HCT116 (cell line): ENCODE measurements around the gene SCAF8. TPM values are rescaled to one million over a fixed set of nuclear protein-coding genes. Genes with fewer than 3 reads are reported as not detected.

Source experiments
- ATAC-seq: fragments of 200-7000 bp; cut with Tn5 transposase; 2 replicates; pipeline ENCODE4 v1.9.1; 2020; ENCODE audit warnings: mild to moderate bottlenecking, moderate library complexity
- BruUV-seq: library from RNA; stranded (reverse); fragments of 400-500 nt; replicated peaks from 2 replicates; lab custom pipeline; 2021; lab: Mats Ljungman, UMichigan
- CTCF ChIA-PET: fragments of 300-600 bp; sonication (Branson Sonifier 250); formaldehyde crosslinking; loops from one replicate; lab custom pipeline; 2021; ENCODE audit warnings: antibody characterized with exemption; lab: Charles Lee
- POLR2A ChIA-PET: fragments of 300-600, 350-600 bp; sonication (Branson Sonifier 250); formaldehyde crosslinking; loops from one replicate; lab custom pipeline; 2021; ENCODE audit warnings: antibody characterized with exemption; lab: Charles Lee
- RAD21 ChIA-PET, 2 experiments: fragments of 300-600 bp; sonication (Branson Sonifier 250); formaldehyde crosslinking; loops; one replicate each; lab custom pipeline; 2023; ENCODE audit warnings: low total read pairs in 2 of 2; ENCODE audit not compliant: uncharacterized antibody in 2 of 2, unreplicated experiment in 2 of 2, low non-redundant PET in 1 of 2; lab: Charles Lee
- DNase-seq: peaks from one replicate; pipeline ENCODE4 v3.0.0-alpha.2; 2010; ENCODE audit warnings: low read depth, low spot score
- H2AFZ ChIP-seq: fragments of 200-600 bp; shearing (Covaris generic), sonication (generic); 2 replicates; pipeline ENCODE4 v1.6.1; 2017; ENCODE audit warnings: low read depth, mixed run types, mixed read lengths, antibody characterized with exemption, low read length; ENCODE audit not compliant: poor library complexity, severe bottlenecking
- H3K27ac ChIP-seq: 2 replicates; pipeline ENCODE4 v1.5.1; 2012; ENCODE audit warnings: low read depth, low read length
- H3K27me3 ChIP-seq: fragments of 200-600 bp; sonication (generic); 2 replicates; pipeline ENCODE4 v1.6.1; 2016; ENCODE audit warnings: mixed run types, low read length, mixed read lengths; ENCODE audit not compliant: insufficient read depth
- H3K36me3 ChIP-seq, 2 experiments: fragments of 200-500 bp in 1 of 2; fragments of 200-600 bp in 1 of 2; sonication (Bioruptor generic) in 1 of 2; sonication (generic) in 1 of 2; 2 replicates each; pipeline versions ENCODE4 v1.5.1 to v1.6.1; 2014 to 2016; ENCODE audit warnings: low read length in 2 of 2, inconsistent platforms in 1 of 2, mixed read lengths in 1 of 2, mixed run types in 1 of 2; ENCODE audit not compliant: insufficient read depth in 2 of 2, control insufficient read depth in 1 of 2
- H3K4me1 ChIP-seq, 2 experiments: fragments of 200-600 bp in 1 of 2; sonication (generic) in 1 of 2; 2 replicates each; pipeline versions ENCODE4 v1.5.1 to v1.6.1; 2012 to 2017; ENCODE audit warnings: low read length in 2 of 2, inconsistent platforms in 1 of 2, mild to moderate bottlenecking in 1 of 2, mixed read lengths in 1 of 2, mixed run types in 1 of 2, moderate library complexity in 1 of 2; ENCODE audit not compliant: insufficient read depth in 2 of 2, control insufficient read depth in 1 of 2
- H3K4me2 ChIP-seq: fragments of 200-600 bp; sonication (generic); 2 replicates; pipeline ENCODE4 v1.6.1; 2017; ENCODE audit warnings: mixed run types, low read length, mixed read lengths
- H3K4me3 ChIP-seq, 2 experiments: fragments of 200-600 bp in 1 of 2; sonication (generic) in 1 of 2; replicated peaks in 1 of 2; 2 replicates each; pipeline ENCODE4 v1.5.1; 2011 to 2016; ENCODE audit warnings: low read length in 2 of 2, control low read depth in 1 of 2, low read depth in 1 of 2, mild to moderate bottlenecking in 1 of 2, mixed read lengths in 1 of 2, mixed run types in 1 of 2
- H3K79me2 ChIP-seq: fragments of 200-600 bp; sonication (generic); 2 replicates; pipeline ENCODE4 v1.6.1; 2017; ENCODE audit warnings: mild to moderate bottlenecking, mixed run types, low read length, moderate library complexity, mixed read lengths; ENCODE audit not compliant: insufficient read depth
- H3K9ac ChIP-seq: fragments of 200-600 bp; sonication (generic); 2 replicates; pipeline ENCODE4 v1.6.1; 2016; ENCODE audit warnings: low read length, mixed read lengths
- H3K9me2 ChIP-seq: fragments of 200-600 bp; sonication (generic), shearing (Covaris generic); 2 replicates; pipeline ENCODE4 v1.6.1; 2017; ENCODE audit warnings: mixed run types, mild to moderate bottlenecking, moderate library complexity; ENCODE audit not compliant: insufficient read depth
- H3K9me3 ChIP-seq, 2 experiments: fragments of 200-500 bp in 1 of 2; fragments of 200-600 bp in 1 of 2; sonication (Bioruptor generic) in 1 of 2; sonication (generic) in 1 of 2; 2 replicates each; pipeline ENCODE4 v1.6.1; 2014 to 2017; ENCODE audit warnings: low read length in 2 of 2, mixed read lengths in 2 of 2, inconsistent platforms in 1 of 2, low read depth in 1 of 2, mild to moderate bottlenecking in 1 of 2, mixed run types in 1 of 2, moderate library complexity in 1 of 2; ENCODE audit not compliant: control insufficient read depth in 1 of 2, insufficient read depth in 1 of 2
- H4K20me1 ChIP-seq: fragments of 200-600 bp; sonication (generic), shearing (Covaris generic); 2 replicates; pipeline ENCODE4 v1.6.1; 2017; ENCODE audit warnings: mixed run types, mild to moderate bottlenecking, moderate library complexity; ENCODE audit not compliant: insufficient read depth
- ATF3 ChIP-seq: IDR thresholded peaks from 2 replicates; pipeline ENCODE4 v1.6.1; 2012
- CBX3 ChIP-seq: IDR thresholded peaks from 2 replicates; pipeline ENCODE4 v1.6.1; 2012; ENCODE audit warnings: low read depth
- CEBPB ChIP-seq: IDR thresholded peaks from 2 replicates; pipeline ENCODE4 v1.6.1; 2012; ENCODE audit warnings: low read depth
- CTCF ChIP-seq, 3 experiments: fragments of 200-600 bp in 1 of 3; sonication (generic) in 1 of 3; IDR thresholded peaks in 2 of 3; conservative IDR thresholded peaks in 1 of 3; 2 replicates each; pipeline ENCODE4 v1.5.1; 2012 to 2017; ENCODE audit warnings: low read depth in 2 of 3, low read length in 2 of 3, antibody characterized with exemption in 1 of 3, borderline replicate concordance in 1 of 3, control low read depth in 1 of 3, mild to moderate bottlenecking in 1 of 3, mixed read lengths in 1 of 3, mixed run types in 1 of 3, moderate library complexity in 1 of 3; ENCODE audit not compliant: insufficient read depth in 1 of 3
- EGR1 ChIP-seq: IDR thresholded peaks from 2 replicates; pipeline ENCODE4 v1.6.1; 2012; ENCODE audit warnings: low read depth
- ELF1 ChIP-seq: IDR thresholded peaks from 2 replicates; pipeline ENCODE4 v1.6.1; 2012; ENCODE audit warnings: low read depth, borderline replicate concordance
- EZH2 ChIP-seq: fragments of 200-600 bp; sonication (generic); IDR thresholded peaks from 2 replicates; pipeline ENCODE4 v1.6.1; 2017; ENCODE audit warnings: antibody characterized with exemption, mixed run types
- EZH2phosphoT487 ChIP-seq: fragments of 200-600 bp; IDR thresholded peaks from 2 replicates; pipeline ENCODE4 v1.6.1; 2018; ENCODE audit warnings: antibody characterized with exemption, borderline replicate concordance
- JUND ChIP-seq: IDR thresholded peaks from 2 replicates; pipeline ENCODE4 v1.6.1; 2012
- POLR2A ChIP-seq: IDR thresholded peaks from 2 replicates; pipeline ENCODE4 v1.7.0; 2011; ENCODE audit warnings: borderline replicate concordance; ENCODE audit not compliant: insufficient read depth, insufficient read length; ENCODE audit errors: extremely low read depth
- POLR2AphosphoS5 ChIP-seq: IDR thresholded peaks from 2 replicates; pipeline ENCODE4 v1.6.1; 2011; ENCODE audit warnings: mild to moderate bottlenecking, low read depth, low read length, moderate library complexity
- SIN3A ChIP-seq: IDR thresholded peaks from 2 replicates; pipeline ENCODE4 v1.6.1; 2012; ENCODE audit warnings: low read depth
- SP1 ChIP-seq: IDR thresholded peaks from 2 replicates; pipeline ENCODE4 v1.6.1; 2012; ENCODE audit warnings: low read depth
- SRF ChIP-seq: IDR thresholded peaks from 2 replicates; pipeline ENCODE4 v1.6.1; 2012; ENCODE audit warnings: low read depth
- YY1 ChIP-seq: IDR thresholded peaks from 2 replicates; pipeline ENCODE4 v1.6.1; 2011; ENCODE audit warnings: low read length, low read depth, moderate library complexity, mild to moderate bottlenecking; ENCODE audit not compliant: insufficient replicate concordance; ENCODE audit errors: extremely low read depth
- ZNF274 ChIP-seq: fragments of 200-500 bp; sonication (Bioruptor generic); IDR thresholded peaks from 2 replicates; pipeline ENCODE4 v1.6.1; 2014; ENCODE audit warnings: mild to moderate bottlenecking, low read depth, low read length, inconsistent platforms
- intact Hi-C: fragments of 100-400 bp; cut with micrococcal nuclease; formaldehyde crosslinking; loops from 2 replicates; pipeline ENCODE4 v1.10.0; 2022
- total RNA-seq: library from RNA; stranded (reverse); gene quantifications from one replicate; pipeline ENCODE4 v1.2.1, GENCODE V29; 2021; ENCODE audit not compliant: unreplicated experiment
- TF ChIP-seq, protein P1 (sequence below): IDR thresholded peaks from 2 replicates; pipeline ENCODE4 v1.6.1; 2012; ENCODE audit warnings: low read depth
- TF ChIP-seq, protein P2 (sequence below): IDR thresholded peaks from 2 replicates; pipeline ENCODE4 v1.6.1; 2011; ENCODE audit warnings: mild to moderate bottlenecking, low read length, moderate library complexity; ENCODE audit not compliant: insufficient replicate concordance; ENCODE audit errors: extremely low read depth

SCAF8 gene
- total RNA-seq, 1 experiment from 2014 or later, result 34.6 TPM

- TF ChIP-seq, protein P1, sequence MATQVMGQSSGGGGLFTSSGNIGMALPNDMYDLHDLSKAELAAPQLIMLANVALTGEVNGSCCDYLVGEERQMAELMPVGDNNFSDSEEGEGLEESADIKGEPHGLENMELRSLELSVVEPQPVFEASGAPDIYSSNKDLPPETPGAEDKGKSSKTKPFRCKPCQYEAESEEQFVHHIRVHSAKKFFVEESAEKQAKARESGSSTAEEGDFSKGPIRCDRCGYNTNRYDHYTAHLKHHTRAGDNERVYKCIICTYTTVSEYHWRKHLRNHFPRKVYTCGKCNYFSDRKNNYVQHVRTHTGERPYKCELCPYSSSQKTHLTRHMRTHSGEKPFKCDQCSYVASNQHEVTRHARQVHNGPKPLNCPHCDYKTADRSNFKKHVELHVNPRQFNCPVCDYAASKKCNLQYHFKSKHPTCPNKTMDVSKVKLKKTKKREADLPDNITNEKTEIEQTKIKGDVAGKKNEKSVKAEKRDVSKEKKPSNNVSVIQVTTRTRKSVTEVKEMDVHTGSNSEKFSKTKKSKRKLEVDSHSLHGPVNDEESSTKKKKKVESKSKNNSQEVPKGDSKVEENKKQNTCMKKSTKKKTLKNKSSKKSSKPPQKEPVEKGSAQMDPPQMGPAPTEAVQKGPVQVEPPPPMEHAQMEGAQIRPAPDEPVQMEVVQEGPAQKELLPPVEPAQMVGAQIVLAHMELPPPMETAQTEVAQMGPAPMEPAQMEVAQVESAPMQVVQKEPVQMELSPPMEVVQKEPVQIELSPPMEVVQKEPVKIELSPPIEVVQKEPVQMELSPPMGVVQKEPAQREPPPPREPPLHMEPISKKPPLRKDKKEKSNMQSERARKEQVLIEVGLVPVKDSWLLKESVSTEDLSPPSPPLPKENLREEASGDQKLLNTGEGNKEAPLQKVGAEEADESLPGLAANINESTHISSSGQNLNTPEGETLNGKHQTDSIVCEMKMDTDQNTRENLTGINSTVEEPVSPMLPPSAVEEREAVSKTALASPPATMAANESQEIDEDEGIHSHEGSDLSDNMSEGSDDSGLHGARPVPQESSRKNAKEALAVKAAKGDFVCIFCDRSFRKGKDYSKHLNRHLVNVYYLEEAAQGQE, result no peak
These were observed 13.4 kb upstream of the SCAF8 start (continued) for GRCh38 chr6:154719854-154720253.

DNA sequence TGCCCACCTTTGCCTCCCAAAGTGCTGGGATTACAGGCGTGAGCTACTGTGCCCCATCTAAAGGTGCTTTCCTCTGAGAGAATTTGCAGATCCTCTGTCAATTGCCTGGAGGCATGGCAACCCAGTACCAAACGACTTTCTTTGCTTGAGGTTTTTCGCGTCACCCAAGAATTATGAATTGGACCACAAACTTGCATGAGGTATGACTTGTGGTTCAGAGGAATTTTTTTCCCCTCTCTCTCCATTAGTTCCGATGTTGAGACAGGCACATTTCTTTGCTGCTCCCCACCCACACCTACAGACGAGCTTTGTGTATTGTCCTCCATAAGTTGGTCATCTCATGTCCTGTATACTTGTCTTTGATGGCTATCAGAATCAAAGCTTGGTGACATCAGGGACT lies 11.8 kb upstream of the SCAF8 start:
- no peaks in the 10 kb centered on the region for H3K36me3 ChIP-seq
- no TSS peak for BruUV-seq
- H3K27ac ChIP-seq, result no peak overlapping the region
- peak; percentile 44; the same call in 1 of the 2 replicates for ATAC-seq
- no peak overlapping the region for H3K4me2 ChIP-seq
- ChIA-PET POLR2A (no interaction called here), CTCF (no interaction called here), RAD21 (no interaction called here)
- no peaks in the 10 kb centered on the region; a peak in 1 of 4 replicates for H3K9me3 ChIP-seq
- H3K9me2 ChIP-seq, result no peaks in the 10 kb centered on the region
- no peak overlapping the region for H2AFZ ChIP-seq
- intact Hi-C loops, result no loop called here
- no peaks in the 10 kb centered on the region for H4K20me1 ChIP-seq
- H3K79me2 ChIP-seq, result no peaks in the 10 kb centered on the region
- H3K9ac ChIP-seq, result no peak overlapping the region
- no peak overlapping the region for H3K4me3 ChIP-seq
- no peaks in the 10 kb centered on the region; a peak in 1 of 4 replicates for H3K4me1 ChIP-seq
- H3K27me3 ChIP-seq, result no peaks in the 10 kb centered on the region
- no peak for DNase-seq
- TF ChIP-seq CTCF (IDR thresholded peaks at IDR 0.05 in 2 of 3, conservative IDR thresholded peaks at IDR 0.05 in 1 of 3; ENCODE audit: borderline replicate concordance in 1 of 3, insufficient read depth in 1 of 3, low read depth in 2 of 3, low read length in 2 of 3), result no peak
- TF ChIP-seq SP1, result no peak
- no peak for TF ChIP-seq CEBPB
- TF ChIP-seq ELF1, result no peak
- TF ChIP-seq ZNF274, result no peak
- TF ChIP-seq POLR2AphosphoS5, result no peak
- no peak for TF ChIP-seq ATF3
- no peak for TF ChIP-seq EGR1
- no peak for TF ChIP-seq POLR2A
- TF ChIP-seq, protein P2, sequence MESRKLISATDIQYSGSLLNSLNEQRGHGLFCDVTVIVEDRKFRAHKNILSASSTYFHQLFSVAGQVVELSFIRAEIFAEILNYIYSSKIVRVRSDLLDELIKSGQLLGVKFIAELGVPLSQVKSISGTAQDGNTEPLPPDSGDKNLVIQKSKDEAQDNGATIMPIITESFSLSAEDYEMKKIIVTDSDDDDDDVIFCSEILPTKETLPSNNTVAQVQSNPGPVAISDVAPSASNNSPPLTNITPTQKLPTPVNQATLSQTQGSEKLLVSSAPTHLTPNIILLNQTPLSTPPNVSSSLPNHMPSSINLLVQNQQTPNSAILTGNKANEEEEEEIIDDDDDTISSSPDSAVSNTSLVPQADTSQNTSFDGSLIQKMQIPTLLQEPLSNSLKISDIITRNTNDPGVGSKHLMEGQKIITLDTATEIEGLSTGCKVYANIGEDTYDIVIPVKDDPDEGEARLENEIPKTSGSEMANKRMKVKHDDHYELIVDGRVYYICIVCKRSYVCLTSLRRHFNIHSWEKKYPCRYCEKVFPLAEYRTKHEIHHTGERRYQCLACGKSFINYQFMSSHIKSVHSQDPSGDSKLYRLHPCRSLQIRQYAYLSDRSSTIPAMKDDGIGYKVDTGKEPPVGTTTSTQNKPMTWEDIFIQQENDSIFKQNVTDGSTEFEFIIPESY, result no peak
- no peak for TF ChIP-seq JUND
- TF ChIP-seq SRF, result no peak
- no peak for TF ChIP-seq YY1
- no peak for TF ChIP-seq EZH2phosphoT487
- no peak for TF ChIP-seq SIN3A
- no peak for TF ChIP-seq CBX3
- TF ChIP-seq EZH2, result no peak
